Lower lobe of right lung (tissue), 2 donors: ENCODE data around the gene TLNRD1. TPM values are rescaled to one million over a fixed set of nuclear protein-coding genes. Genes with fewer than 3 reads are reported as not detected.
A peak's percentile ranks its signal among the peaks of the same experiment; 100 is the strongest.

Experiments used
- ATAC-seq, 2 donors: fragments of 200-7000 bp; cut with Tn5 transposase; one replicate each; pipeline ENCODE4 v1.9.1; 2020 to 2022; ENCODE audit warnings: mild to moderate bottlenecking in 2 of 2, moderate library complexity in 2 of 2
- DNase-seq: peaks from one replicate; pipeline ENCODE4 v3.0.0-alpha.2; 2020
- H3K27ac ChIP-seq: fragments of 200-600 bp; one replicate; pipeline ENCODE4 v1.8.0; 2022
- H3K27me3 ChIP-seq: fragments of 200-600 bp; one replicate; pipeline ENCODE4 v1.8.0; 2022; ENCODE audit warnings: low read depth
- H3K36me3 ChIP-seq: fragments of 200-600 bp; one replicate; pipeline ENCODE4 v1.8.0; 2022; ENCODE audit warnings: mild to moderate bottlenecking
- H3K4me1 ChIP-seq: fragments of 200-600 bp; one replicate; pipeline ENCODE4 v1.8.0; 2022
- H3K4me3 ChIP-seq: fragments of 200-600 bp; one replicate; pipeline ENCODE4 v1.8.0; 2022; ENCODE audit warnings: mild to moderate bottlenecking
- H3K9me3 ChIP-seq: fragments of 200-600 bp; one replicate; pipeline ENCODE4 v1.8.0; 2022
- intact Hi-C: fragments of 100-400 bp; cut with DNase I; formaldehyde crosslinking; loops from one replicate; pipeline ENCODE4 v1.11.0; 2022
- total RNA-seq: library from RNA; stranded (reverse); fragmentation: NEBNext Ultra II Directional; extraction: Animal tissue kit (Norgen Biotek cat#: 25700); gene quantifications from one replicate; pipeline ENCODE4 v1.2.1, GENCODE V29; 2021
- TF ChIP-seq, protein P1 (sequence below): fragments of 200-600 bp; IDR thresholded peaks from one replicate; pipeline ENCODE4 v1.8.0; 2022; ENCODE audit warnings: antibody characterized with exemption, mild to moderate bottlenecking
- donor health status: DM: no; HTN: yes; CAD: no; lungs with severe emphysema.

TLNRD1 gene
- total RNA-seq, 1 donor from 2014 or later: 24.7 TPM

DNA sequence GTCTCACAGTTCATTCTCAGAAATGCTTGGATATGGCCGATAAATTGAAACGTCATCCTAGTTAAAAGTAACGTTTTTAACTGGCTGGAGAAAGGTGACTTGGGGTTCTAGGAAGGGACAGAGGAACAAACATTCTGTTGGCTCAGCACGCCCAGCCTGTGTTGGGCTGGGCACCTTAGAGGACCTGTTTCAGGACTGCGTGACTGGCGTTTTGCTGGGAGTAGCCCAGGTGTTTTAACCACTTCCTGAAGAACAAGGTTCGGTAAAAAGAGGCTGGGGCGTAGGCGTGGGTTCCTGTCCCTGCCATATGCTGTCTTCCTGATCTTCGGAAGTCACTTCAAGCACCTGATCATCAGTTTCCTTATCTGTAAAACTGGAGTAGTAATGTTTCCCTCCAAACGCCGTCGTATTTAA, 1.1 kb upstream of the TLNRD1 start:
- Histone ChIP-seq H3K27me3 (no peaks in the 10 kb centered on the region), H3K4me1 (peaks cover 35% of the 10 kb centered on the region), H3K4me3 (peak overlapping the region; percentile 93), H3K9me3 (no peaks in the 10 kb centered on the region), H3K27ac (peak overlapping the region; percentile 99), H3K36me3 (peaks cover 19% of the 10 kb centered on the region)
- DNase-seq (peak; percentile 57), ATAC-seq (peak; percentile 13 to 27)
- TF ChIP-seq, protein P1, sequence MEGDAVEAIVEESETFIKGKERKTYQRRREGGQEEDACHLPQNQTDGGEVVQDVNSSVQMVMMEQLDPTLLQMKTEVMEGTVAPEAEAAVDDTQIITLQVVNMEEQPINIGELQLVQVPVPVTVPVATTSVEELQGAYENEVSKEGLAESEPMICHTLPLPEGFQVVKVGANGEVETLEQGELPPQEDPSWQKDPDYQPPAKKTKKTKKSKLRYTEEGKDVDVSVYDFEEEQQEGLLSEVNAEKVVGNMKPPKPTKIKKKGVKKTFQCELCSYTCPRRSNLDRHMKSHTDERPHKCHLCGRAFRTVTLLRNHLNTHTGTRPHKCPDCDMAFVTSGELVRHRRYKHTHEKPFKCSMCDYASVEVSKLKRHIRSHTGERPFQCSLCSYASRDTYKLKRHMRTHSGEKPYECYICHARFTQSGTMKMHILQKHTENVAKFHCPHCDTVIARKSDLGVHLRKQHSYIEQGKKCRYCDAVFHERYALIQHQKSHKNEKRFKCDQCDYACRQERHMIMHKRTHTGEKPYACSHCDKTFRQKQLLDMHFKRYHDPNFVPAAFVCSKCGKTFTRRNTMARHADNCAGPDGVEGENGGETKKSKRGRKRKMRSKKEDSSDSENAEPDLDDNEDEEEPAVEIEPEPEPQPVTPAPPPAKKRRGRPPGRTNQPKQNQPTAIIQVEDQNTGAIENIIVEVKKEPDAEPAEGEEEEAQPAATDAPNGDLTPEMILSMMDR: no peak
- intact Hi-C loops: loop anchor here (10.0 kb wide), 1 partner anchor 95 kb away; no protein-coding TSS in a partner anchor

DNA sequence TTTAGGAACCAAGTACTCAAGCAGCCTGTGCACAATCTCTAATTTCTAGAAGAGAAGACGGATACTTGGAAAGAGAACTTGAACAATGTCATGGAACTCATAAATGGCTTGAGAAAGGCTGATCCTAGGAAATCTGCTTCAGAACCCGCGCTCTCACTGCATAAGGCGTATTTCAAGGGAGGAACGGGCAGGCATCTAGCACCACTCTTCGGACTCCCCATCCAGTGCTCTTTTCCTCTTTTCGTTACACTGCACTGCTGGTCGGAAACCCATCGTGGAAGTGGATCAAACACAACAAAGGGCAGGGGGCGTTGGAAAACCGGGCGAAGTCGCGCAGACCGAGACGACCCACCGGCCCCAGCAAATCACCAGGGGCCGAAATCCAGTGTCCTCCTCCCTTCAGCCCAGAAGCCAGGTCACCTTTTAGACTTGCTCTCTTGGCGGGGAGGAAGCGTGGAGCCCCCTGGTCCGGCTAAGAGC, 539 bp upstream of the TLNRD1 start:
- TF ChIP-seq, protein P1: no peak
- Histone ChIP-seq H3K9me3 (no peaks in the 10 kb centered on the region), H3K27me3 (no peaks in the 10 kb centered on the region), H3K4me1 (peaks cover 41% of the 10 kb centered on the region), H3K4me3 (peak overlapping the region; percentile 93), H3K27ac (peak overlapping the region; percentile 99), H3K36me3 (peaks cover 23% of the 10 kb centered on the region)
- DNase-seq (no peak), ATAC-seq (peak; percentile 0 to 3)
- intact Hi-C loops: loop anchor here (10.0 kb wide), 1 partner anchor 95 kb away; no protein-coding TSS in a partner anchor

DNA sequence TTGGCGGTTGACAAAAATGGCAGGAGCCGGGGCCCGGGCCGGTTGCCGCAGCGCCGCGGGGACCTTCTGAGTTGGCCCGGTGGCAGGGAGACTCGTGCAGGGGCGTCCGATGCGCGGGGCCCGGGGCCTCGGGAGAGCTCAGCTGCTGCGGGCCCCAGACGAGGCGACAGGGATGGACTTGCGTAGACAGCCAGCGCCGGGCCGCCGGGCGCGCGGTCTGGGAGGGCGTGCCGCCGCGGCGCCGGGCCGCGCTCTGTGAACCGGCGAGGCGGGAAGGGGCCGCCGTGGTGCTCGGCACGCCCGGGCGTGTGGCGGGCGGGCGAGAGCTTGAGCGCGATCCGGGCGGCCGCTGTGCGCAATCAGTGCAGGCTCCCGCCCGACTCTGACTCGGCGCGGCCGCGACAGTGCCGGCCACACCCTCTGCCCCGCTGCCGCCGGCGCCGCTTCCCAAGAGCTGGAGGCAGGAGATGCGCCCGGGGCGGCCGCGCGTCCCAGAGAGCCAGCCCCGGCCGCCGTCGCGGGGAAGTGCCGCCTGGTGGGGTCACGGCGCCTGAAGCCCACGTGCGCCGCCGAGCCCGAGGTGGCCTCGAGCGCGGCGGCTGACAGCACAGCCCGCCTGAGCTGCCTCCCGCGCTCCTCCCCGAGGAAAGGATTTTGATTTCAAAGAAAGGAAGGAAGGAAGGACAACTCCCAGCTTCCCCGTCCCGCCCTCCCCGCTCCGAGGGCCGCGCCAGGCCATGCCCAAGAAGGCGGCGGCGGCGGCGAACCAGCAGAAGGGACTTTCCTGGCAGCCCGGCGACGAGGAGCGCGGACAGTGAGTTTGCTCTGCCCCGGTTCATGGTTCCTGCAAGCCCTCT, 657 bp downstream of the TLNRD1 start:
- Histone ChIP-seq H3K9me3 (no peaks in the 10 kb centered on the region), H3K4me3 (peak overlapping the region; percentile 93), H3K4me1 (peaks cover 43% of the 10 kb centered on the region), H3K27ac (peak overlapping the region; percentile 99), H3K27me3 (no peaks in the 10 kb centered on the region), H3K36me3 (peaks cover 23% of the 10 kb centered on the region)
- ATAC-seq (peak; percentile 67 to 74), DNase-seq (peak; percentile 77)
- TF ChIP-seq, protein P1: no peak
- intact Hi-C loops: loop anchor here (10.0 kb wide), 1 partner anchor 93 kb away; no protein-coding TSS in a partner anchor

DNA sequence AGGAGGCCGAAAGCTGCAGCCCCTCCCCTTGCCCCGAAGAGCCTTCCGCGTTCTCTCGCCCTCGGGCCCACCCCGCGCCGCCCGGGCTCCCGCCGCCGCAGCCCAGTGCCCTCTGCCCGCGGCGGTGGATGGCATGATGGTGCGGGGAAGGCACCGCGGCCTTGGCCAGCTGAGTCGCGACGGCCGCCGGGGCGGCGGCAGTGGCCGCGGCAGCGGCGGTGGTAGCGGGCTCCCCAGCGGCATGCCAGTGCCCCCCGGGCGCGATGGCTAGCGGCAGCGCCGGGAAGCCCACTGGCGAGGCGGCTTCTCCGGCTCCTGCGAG, 1.2 kb downstream of the TLNRD1 start:
- ATAC-seq (peak in 1 of 2 donors; percentile 42), DNase-seq (no peak)
- peaks cover 44% of the 10 kb centered on the region for H3K4me1 ChIP-seq
- no peaks in the 10 kb centered on the region for H3K27me3 ChIP-seq
- peak overlapping the region; percentile 93 for H3K4me3 ChIP-seq
- TF ChIP-seq, protein P1: no peak
- H3K9me3 ChIP-seq: no peaks in the 10 kb centered on the region
- peak overlapping the region; percentile 99 for H3K27ac ChIP-seq
- intact Hi-C loops: loop anchor here (10.0 kb wide), 1 partner anchor 93 kb away; no protein-coding TSS in a partner anchor
- peaks cover 23% of the 10 kb centered on the region for H3K36me3 ChIP-seq

DNA sequence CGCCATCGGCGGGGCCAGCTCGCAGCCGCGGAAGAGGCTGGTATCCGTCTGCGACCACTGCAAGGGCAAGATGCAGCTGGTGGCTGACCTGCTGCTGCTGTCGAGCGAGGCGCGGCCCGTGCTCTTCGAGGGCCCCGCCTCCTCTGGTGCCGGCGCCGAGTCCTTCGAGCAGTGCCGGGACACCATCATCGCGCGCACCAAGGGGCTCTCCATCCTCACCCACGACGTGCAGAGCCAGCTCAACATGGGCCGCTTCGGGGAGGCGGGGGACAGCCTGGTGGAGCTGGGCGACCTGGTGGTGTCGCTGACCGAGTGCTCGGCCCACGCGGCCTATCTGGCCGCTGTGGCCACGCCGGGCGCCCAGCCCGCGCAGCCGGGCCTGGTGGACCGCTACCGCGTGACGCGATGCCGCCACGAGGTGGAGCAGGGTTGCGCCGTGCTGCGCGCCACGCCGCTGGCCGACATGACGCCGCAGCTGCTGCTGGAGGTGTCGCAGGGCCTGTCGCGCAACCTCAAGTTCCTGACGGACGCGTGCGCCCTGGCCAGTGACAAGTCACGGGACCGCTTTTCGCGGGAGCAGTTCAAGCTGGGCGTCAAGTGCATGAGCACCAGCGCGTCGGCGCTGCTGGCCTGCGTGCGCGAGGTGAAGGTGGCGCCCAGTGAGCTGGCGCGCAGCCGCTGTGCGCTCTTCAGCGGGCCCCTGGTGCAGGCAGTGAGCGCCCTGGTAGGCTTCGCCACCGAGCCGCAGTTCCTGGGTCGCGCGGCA, 1.8 kb downstream of the TLNRD1 start:
- H3K27me3 ChIP-seq: no peaks in the 10 kb centered on the region
- no peaks in the 10 kb centered on the region for H3K9me3 ChIP-seq
- peak overlapping the region; percentile 99 for H3K27ac ChIP-seq
- peak overlapping the region; percentile 93 for H3K4me3 ChIP-seq
- H3K36me3 ChIP-seq: peaks cover 23% of the 10 kb centered on the region
- ATAC-seq (no peak), DNase-seq (peak; percentile 56)
- intact Hi-C loops: loop anchor here (10.0 kb wide), 1 partner anchor 92 kb away; no protein-coding TSS in a partner anchor
- TF ChIP-seq, protein P1: no peak
- peaks cover 50% of the 10 kb centered on the region for H3K4me1 ChIP-seq
